Trophoblast cell (in vitro differentiated cells and primary cell): ENCODE data around the gene LCN9.

Experiments
- DNase-seq, 2 donors: peaks; one replicate each; pipeline ENCODE4 v3.0.0-alpha.2; 2016
- H2AFZ ChIP-seq: 2 replicates; pipeline ENCODE4 v1.6.1; 2013; ENCODE audit warnings: low read length, moderate library complexity, mild to moderate bottlenecking; ENCODE audit not compliant: insufficient read depth, poor library complexity
- H2AK5ac ChIP-seq: 2 replicates; pipeline ENCODE4 v1.6.1; 2013; ENCODE audit warnings: mild to moderate bottlenecking, low read length
- H2BK120ac ChIP-seq: 2 replicates; pipeline ENCODE4 v1.6.1; 2013; ENCODE audit warnings: low read length, mild to moderate bottlenecking, moderate library complexity; ENCODE audit not compliant: insufficient read depth, poor library complexity
- H2BK12ac ChIP-seq: 2 replicates; pipeline ENCODE4 v1.6.1; 2013; ENCODE audit warnings: mild to moderate bottlenecking, low read length, moderate library complexity
- H2BK5ac ChIP-seq: 2 replicates; pipeline ENCODE4 v1.6.1; 2013; ENCODE audit warnings: low read length, low read depth, moderate library complexity, mild to moderate bottlenecking; ENCODE audit not compliant: poor library complexity
- H3K14ac ChIP-seq: 2 replicates; pipeline ENCODE4 v1.6.1; 2013; ENCODE audit warnings: mild to moderate bottlenecking, low read length
- H3K18ac ChIP-seq: 2 replicates; pipeline ENCODE4 v1.6.1; 2013; ENCODE audit warnings: mild to moderate bottlenecking, low read length
- H3K23ac ChIP-seq: 2 replicates; pipeline ENCODE4 v1.6.1; 2013; ENCODE audit warnings: low read length
- H3K27ac ChIP-seq: 2 replicates; pipeline ENCODE4 v1.5.1; 2013; ENCODE audit warnings: low read depth, mild to moderate bottlenecking, inconsistent platforms, low read length, moderate library complexity
- H3K27me3 ChIP-seq: 2 replicates; pipeline ENCODE4 v1.6.1; 2013; ENCODE audit warnings: inconsistent platforms, mild to moderate bottlenecking, low read length, moderate library complexity; ENCODE audit not compliant: insufficient read depth
- H3K36me3 ChIP-seq, 2 experiments: 1 replicate in 1 of 2; 2 replicates in 1 of 2; pipeline ENCODE4 v1.6.1; 2013; ENCODE audit warnings: low read length in 2 of 2, mild to moderate bottlenecking in 2 of 2, moderate library complexity in 1 of 2; ENCODE audit not compliant: insufficient read depth in 2 of 2, control insufficient read depth in 1 of 2
- H3K4ac ChIP-seq: 2 replicates; pipeline ENCODE4 v1.6.1; 2013; ENCODE audit warnings: low read depth, mild to moderate bottlenecking, low read length, moderate library complexity
- H3K4me1 ChIP-seq, 2 experiments: 1 replicate in 1 of 2; 2 replicates in 1 of 2; pipeline ENCODE4 v1.6.1; 2013; ENCODE audit warnings: low read length in 2 of 2, mild to moderate bottlenecking in 2 of 2, moderate library complexity in 1 of 2; ENCODE audit not compliant: insufficient read depth in 2 of 2, control insufficient read depth in 1 of 2
- H3K4me2 ChIP-seq: 2 replicates; pipeline ENCODE4 v1.6.1; 2013; ENCODE audit warnings: inconsistent platforms, mild to moderate bottlenecking, low read length, moderate library complexity
- H3K4me3 ChIP-seq: 2 replicates; pipeline ENCODE4 v1.5.1; 2013; ENCODE audit warnings: mild to moderate bottlenecking, low read depth, low read length, inconsistent platforms
- H3K79me1 ChIP-seq: one replicate; pipeline ENCODE4 v1.6.1; 2013; ENCODE audit warnings: low read length
- H3K79me2 ChIP-seq: 2 replicates; pipeline ENCODE4 v1.6.1; 2013; ENCODE audit warnings: low read length, mild to moderate bottlenecking; ENCODE audit not compliant: control insufficient read depth, insufficient read depth, poor library complexity
- H3K9ac ChIP-seq: 2 replicates; pipeline ENCODE4 v1.6.1; 2013; ENCODE audit warnings: mild to moderate bottlenecking, low read length
- H3K9me3 ChIP-seq: 2 replicates; pipeline ENCODE4 v1.6.1; 2013; ENCODE audit warnings: low read depth, mild to moderate bottlenecking, control low read depth, inconsistent platforms, low read length; ENCODE audit not compliant: insufficient read depth
- H4K12ac ChIP-seq: 2 replicates; pipeline ENCODE4 v1.6.1; 2013; ENCODE audit warnings: low read depth, mild to moderate bottlenecking, low read length, moderate library complexity
- H4K8ac ChIP-seq: 2 replicates; pipeline ENCODE4 v1.6.1; 2013; ENCODE audit warnings: low read depth, mild to moderate bottlenecking, low read length, moderate library complexity
- H4K91ac ChIP-seq: one replicate; pipeline ENCODE4 v1.6.1; 2013; ENCODE audit warnings: low read depth, mild to moderate bottlenecking, low read length, moderate library complexity
- WGBS: extraction: QIAGEN DNeasy Blood & Tissue Kit; methylation state at CpG from one replicate; pipeline ENCODE4 v1.1.7; 2013; ENCODE audit warnings: missing lambda C conversion rate; ENCODE audit not compliant: insufficient read length, insufficient coverage; ENCODE audit errors: extremely low coverage; 5-methylcytosine and 5-hydroxymethylcytosine counted together

LCN9 gene

GRCh38 chr9:135641047-135641446 is 22.1 kb upstream of the LCN9 start:
- peaks cover 16% of the 10 kb centered on the region for H3K9me3 ChIP-seq
- H4K12ac ChIP-seq, result no peak overlapping the region
- H3K9ac ChIP-seq, result no peak overlapping the region
- no peak overlapping the region for H3K4me2 ChIP-seq
- no peak overlapping the region for H3K23ac ChIP-seq
- no peak overlapping the region for H3K18ac ChIP-seq
- no peak overlapping the region for H2AK5ac ChIP-seq
- no peak overlapping the region for H2BK12ac ChIP-seq
- WGBS, result no CpG with 5 or more reads among the region's 7 CpGs
- no peaks in the 10 kb centered on the region for H3K4me1 ChIP-seq
- no peaks in the 10 kb centered on the region for H3K27me3 ChIP-seq
- H2BK5ac ChIP-seq, result no peak overlapping the region
- H3K27ac ChIP-seq, result no peak overlapping the region
- no peaks in the 10 kb centered on the region for H3K79me2 ChIP-seq
- H2AFZ ChIP-seq, result no peak overlapping the region
- no peak overlapping the region for H2BK120ac ChIP-seq
- no peak overlapping the region for H4K91ac ChIP-seq
- no peak overlapping the region for H3K4ac ChIP-seq
- H3K79me1 ChIP-seq, result no peaks in the 10 kb centered on the region
- no peak overlapping the region for H3K4me3 ChIP-seq
- no peak overlapping the region for H4K8ac ChIP-seq
- H3K36me3 ChIP-seq, result no peaks in the 10 kb centered on the region
- no peak overlapping the region for H3K14ac ChIP-seq
- no peak for DNase-seq

- no peak overlapping the region for H3K18ac ChIP-seq
- H4K8ac ChIP-seq, result no peak overlapping the region
- no peak overlapping the region for H2AK5ac ChIP-seq
- no peak overlapping the region for H4K91ac ChIP-seq
- H3K79me2 ChIP-seq, result no peaks in the 10 kb centered on the region
- H3K23ac ChIP-seq, result no peak overlapping the region
- no peak overlapping the region for H3K4me2 ChIP-seq
- no peak overlapping the region for H3K4ac ChIP-seq
- WGBS, result no CpG with 5 or more reads among the region's 8 CpGs
- H3K9ac ChIP-seq, result no peak overlapping the region
- H3K27ac ChIP-seq, result no peak overlapping the region
- H2BK120ac ChIP-seq, result no peak overlapping the region
- H2BK12ac ChIP-seq, result no peak overlapping the region
- H2AFZ ChIP-seq, result no peak overlapping the region
- H3K4me3 ChIP-seq, result no peak overlapping the region
- no peaks in the 10 kb centered on the region for H3K4me1 ChIP-seq
- H3K36me3 ChIP-seq, result no peaks in the 10 kb centered on the region
- no peaks in the 10 kb centered on the region for H3K27me3 ChIP-seq
- no peak overlapping the region for H3K14ac ChIP-seq
- H4K12ac ChIP-seq, result no peak overlapping the region
- no peaks in the 10 kb centered on the region for H3K79me1 ChIP-seq
- H3K9me3 ChIP-seq, result peaks cover 16% of the 10 kb centered on the region
- DNase-seq, result no peak
- H2BK5ac ChIP-seq, result no peak overlapping the region
These were observed 21.4 kb upstream of the LCN9 start for GRCh38 chr9:135641745-135642144.

GRCh38 chr9:135644631-135645218 is 18.4 kb upstream of the LCN9 start:
- Histone ChIP-seq H4K12ac (no peak overlapping the region), H3K4me3 (no peak overlapping the region), H3K27ac (no peak overlapping the region), H4K8ac (no peak overlapping the region), H2AFZ (no peak overlapping the region), H3K79me1 (no peaks in the 10 kb centered on the region), H3K9ac (no peak overlapping the region), H3K9me3 (peaks cover 18% of the 10 kb centered on the region), H3K36me3 (no peaks in the 10 kb centered on the region), H3K4me2 (no peak overlapping the region), H3K18ac (no peak overlapping the region), H3K79me2 (no peaks in the 10 kb centered on the region), H3K27me3 (no peaks in the 10 kb centered on the region), H2BK5ac (no peak overlapping the region), H3K4ac (no peak overlapping the region), H2BK120ac (no peak overlapping the region), H3K14ac (no peak overlapping the region), H2AK5ac (no peak overlapping the region), H3K23ac (no peak overlapping the region), H3K4me1 (no peaks in the 10 kb centered on the region), H4K91ac (no peak overlapping the region), H2BK12ac (no peak overlapping the region)
- no peak for DNase-seq
- WGBS, result no CpG with 5 or more reads among the region's 5 CpGs

GRCh38 chr9:135647884-135648283 is 15.2 kb upstream of the LCN9 start:
- no peak overlapping the region for H3K4me2 ChIP-seq
- no peaks in the 10 kb centered on the region for H3K79me1 ChIP-seq
- H3K27me3 ChIP-seq, result no peaks in the 10 kb centered on the region
- H3K23ac ChIP-seq, result no peak overlapping the region
- no peak overlapping the region for H2BK12ac ChIP-seq
- no peak overlapping the region for H2BK120ac ChIP-seq
- H2BK5ac ChIP-seq, result no peak overlapping the region
- peaks cover 0 to 4% of the 10 kb centered on the region in 2 experiments for H3K36me3 ChIP-seq
- no peak overlapping the region for H2AFZ ChIP-seq
- H4K12ac ChIP-seq, result no peak overlapping the region
- WGBS, result no CpG with 5 or more reads among the region's 4 CpGs
- no peak overlapping the region for H3K14ac ChIP-seq
- no peak overlapping the region for H3K4me3 ChIP-seq
- H3K79me2 ChIP-seq, result no peaks in the 10 kb centered on the region
- no peak overlapping the region for H3K9ac ChIP-seq
- no peak overlapping the region for H4K8ac ChIP-seq
- DNase-seq, result no peak
- no peak overlapping the region for H4K91ac ChIP-seq
- H3K9me3 ChIP-seq, result peaks cover 20% of the 10 kb centered on the region
- no peaks in the 10 kb centered on the region for H3K4me1 ChIP-seq
- H3K27ac ChIP-seq, result no peak overlapping the region
- H3K4ac ChIP-seq, result no peak overlapping the region
- H3K18ac ChIP-seq, result no peak overlapping the region
- no peak overlapping the region for H2AK5ac ChIP-seq
